Measurements from ENCODE around the gene WIPI1.

WIPI1 gene

GRCh38 chr17:68421486-68421885 lies 35.8 kb downstream of the WIPI1 start:
- Histone ChIP-seq H3K27me3 (ENCODE audit: insufficient read depth, poor library complexity, severe bottlenecking) (no peaks in the 10 kb centered on the region), H3K4me3 (replicated peaks; ENCODE audit: insufficient read depth, low read length) (no peak overlapping the region), H3K27ac (replicated peaks) (no peak overlapping the region)
- TF ChIP-seq REST (IDR thresholded peaks at IDR 0.05; ENCODE audit: insufficient replicate concordance, low read depth) (no peak), POLR2AphosphoS5 (IDR thresholded peaks at IDR 0.05; ENCODE audit: low read depth) (no peak), SPI1 (IDR thresholded peaks at IDR 0.05; ENCODE audit: borderline replicate concordance, low read depth) (no peak)
- TF ChIP-seq, protein P1, sequence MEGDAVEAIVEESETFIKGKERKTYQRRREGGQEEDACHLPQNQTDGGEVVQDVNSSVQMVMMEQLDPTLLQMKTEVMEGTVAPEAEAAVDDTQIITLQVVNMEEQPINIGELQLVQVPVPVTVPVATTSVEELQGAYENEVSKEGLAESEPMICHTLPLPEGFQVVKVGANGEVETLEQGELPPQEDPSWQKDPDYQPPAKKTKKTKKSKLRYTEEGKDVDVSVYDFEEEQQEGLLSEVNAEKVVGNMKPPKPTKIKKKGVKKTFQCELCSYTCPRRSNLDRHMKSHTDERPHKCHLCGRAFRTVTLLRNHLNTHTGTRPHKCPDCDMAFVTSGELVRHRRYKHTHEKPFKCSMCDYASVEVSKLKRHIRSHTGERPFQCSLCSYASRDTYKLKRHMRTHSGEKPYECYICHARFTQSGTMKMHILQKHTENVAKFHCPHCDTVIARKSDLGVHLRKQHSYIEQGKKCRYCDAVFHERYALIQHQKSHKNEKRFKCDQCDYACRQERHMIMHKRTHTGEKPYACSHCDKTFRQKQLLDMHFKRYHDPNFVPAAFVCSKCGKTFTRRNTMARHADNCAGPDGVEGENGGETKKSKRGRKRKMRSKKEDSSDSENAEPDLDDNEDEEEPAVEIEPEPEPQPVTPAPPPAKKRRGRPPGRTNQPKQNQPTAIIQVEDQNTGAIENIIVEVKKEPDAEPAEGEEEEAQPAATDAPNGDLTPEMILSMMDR (IDR thresholded peaks at IDR 0.05; ENCODE audit: insufficient read depth, low read length), result no peak
- no peak for DNase-seq (ENCODE audit: low read depth in 1 of 2, low spot score in 1 of 2)

- H3K4me3 ChIP-seq (replicated peaks; ENCODE audit: insufficient read depth, low read length), result no peak overlapping the region
- no peak overlapping the region for H3K27ac ChIP-seq (replicated peaks)
- no peak for TF ChIP-seq POLR2AphosphoS5 (IDR thresholded peaks at IDR 0.05; ENCODE audit: low read depth)
- no peak for TF ChIP-seq GABPA (IDR thresholded peaks at IDR 0.05; ENCODE audit: low read depth)
- no peak for TF ChIP-seq REST (IDR thresholded peaks at IDR 0.05; ENCODE audit: insufficient replicate concordance, low read depth)
- no peak for TF ChIP-seq SPI1 (IDR thresholded peaks at IDR 0.05; ENCODE audit: borderline replicate concordance, low read depth)
- TF ChIP-seq, protein P1 (IDR thresholded peaks at IDR 0.05; ENCODE audit: insufficient read depth, low read length), result no peak
- no peaks in the 10 kb centered on the region for H3K27me3 ChIP-seq (ENCODE audit: insufficient read depth, poor library complexity, severe bottlenecking)
- DNase-seq (ENCODE audit: low read depth in 1 of 2, low spot score in 1 of 2), result no peak
These were observed 37.2 kb downstream of the WIPI1 start for GRCh38 chr17:68420065-68420464.

DNA sequence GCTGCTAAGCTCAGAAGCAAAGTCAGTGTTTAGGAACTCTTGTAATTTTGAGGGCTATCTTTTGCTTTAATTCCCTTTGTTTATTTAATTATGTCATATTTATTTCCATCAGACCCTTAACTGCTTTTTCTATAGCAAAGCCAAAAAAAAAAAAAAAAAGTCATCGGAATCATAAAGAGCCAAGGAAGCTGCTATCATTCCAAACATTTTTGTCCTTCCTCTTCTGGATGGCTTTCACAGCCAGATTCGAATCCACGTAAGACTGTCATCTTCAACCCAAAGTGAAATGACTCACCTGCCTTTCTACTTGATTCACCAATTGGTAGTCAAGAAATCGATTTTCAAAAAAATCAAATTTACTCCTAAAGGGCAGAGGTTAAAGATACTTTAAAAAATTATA lies 38.4 kb downstream of the WIPI1 start:
- TF ChIP-seq SPI1 (IDR thresholded peaks at IDR 0.05; ENCODE audit: borderline replicate concordance, low read depth) (no peak), POLR2AphosphoS5 (IDR thresholded peaks at IDR 0.05; ENCODE audit: low read depth) (no peak), REST (IDR thresholded peaks at IDR 0.05; ENCODE audit: insufficient replicate concordance, low read depth) (no peak), GABPA (IDR thresholded peaks at IDR 0.05; ENCODE audit: low read depth) (no peak)
- TF ChIP-seq, protein P1 (IDR thresholded peaks at IDR 0.05; ENCODE audit: insufficient read depth, low read length), result no peak
- no peak for DNase-seq (ENCODE audit: low read depth in 1 of 2, low spot score in 1 of 2)
- Histone ChIP-seq H3K27me3 (ENCODE audit: insufficient read depth, poor library complexity, severe bottlenecking) (no peaks in the 10 kb centered on the region), H3K4me3 (replicated peaks; ENCODE audit: insufficient read depth, low read length) (no peak overlapping the region), H3K27ac (replicated peaks) (no peak overlapping the region)

Measured in HL-60 (cell line).